Thymus (tissue), 11 donors: Measurements from ENCODE around the gene MXRA7. TPM values are rescaled to one million over a fixed set of nuclear protein-coding genes. Genes with fewer than 3 reads are reported as not detected.
"Not testable (repeated sequence)": the region's sequence is repeated elsewhere in the genome, so short reads cannot be mapped to it uniquely, and the experiment has no call there.

ENCODE experiments used
- DNase-seq, 9 donors: peaks; one replicate each; pipeline ENCODE4 v3.0.0-alpha.2; 2013; ENCODE audit warnings: low spot score in 9 of 9, low read depth in 6 of 9, missing footprints in 1 of 9
- H3K27ac ChIP-seq, 2 donors: one replicate each; pipeline ENCODE4 v1.5.1; 2013; ENCODE audit warnings: control low read depth in 1 of 2, low read depth in 1 of 2, low read length in 1 of 2, mild to moderate bottlenecking in 1 of 2, moderate library complexity in 1 of 2
- H3K27me3 ChIP-seq, 2 donors: one replicate each; pipeline ENCODE4 v1.5.1; 2013; ENCODE audit warnings: low read length in 1 of 2; ENCODE audit not compliant: control insufficient read depth in 2 of 2, insufficient read depth in 1 of 2
- H3K36me3 ChIP-seq, 2 donors: one replicate each; pipeline ENCODE4 v1.5.1; 2013; ENCODE audit warnings: low read length in 1 of 2, mild to moderate bottlenecking in 1 of 2, moderate library complexity in 1 of 2; ENCODE audit not compliant: control insufficient read depth in 2 of 2, insufficient read depth in 2 of 2
- H3K4me1 ChIP-seq, 2 donors: one replicate each; pipeline ENCODE4 v1.5.1; 2013; ENCODE audit warnings: low read length in 2 of 2; ENCODE audit not compliant: control insufficient read depth in 2 of 2, insufficient read depth in 2 of 2
- H3K4me3 ChIP-seq, 2 donors: one replicate each; pipeline ENCODE4 v1.5.1; 2013; ENCODE audit warnings: low read length in 2 of 2, control low read depth in 1 of 2, mild to moderate bottlenecking in 1 of 2
- H3K9me3 ChIP-seq, 2 donors: one replicate each; pipeline ENCODE4 v1.5.1; 2013; ENCODE audit warnings: low read length in 1 of 2, mild to moderate bottlenecking in 1 of 2; ENCODE audit not compliant: control insufficient read depth in 2 of 2, insufficient read depth in 1 of 2
- WGBS: extraction: QIAGEN DNeasy Blood & Tissue Kit; methylation state at CpG from one replicate; pipeline ENCODE4 v1.1.7; 2013; 5-methylcytosine and 5-hydroxymethylcytosine counted together
- polyA plus RNA-seq: library from polyadenylated mRNA; stranded (reverse); fragments of 200-250 nt; gene quantifications from one replicate; pipeline ENCODE4 v1.2.3, GENCODE V29; 2013
- total RNA-seq: library from RNA; stranded (reverse); fragments of 120-200 nt; gene quantifications from one replicate; pipeline ENCODE4 v1.2.4, GENCODE V29; 2013
- donor health status: healthy.

Gene MXRA7
- total and polyA plus RNA-seq, 2 donors, result 24.6 to 47.1 TPM

DNA sequence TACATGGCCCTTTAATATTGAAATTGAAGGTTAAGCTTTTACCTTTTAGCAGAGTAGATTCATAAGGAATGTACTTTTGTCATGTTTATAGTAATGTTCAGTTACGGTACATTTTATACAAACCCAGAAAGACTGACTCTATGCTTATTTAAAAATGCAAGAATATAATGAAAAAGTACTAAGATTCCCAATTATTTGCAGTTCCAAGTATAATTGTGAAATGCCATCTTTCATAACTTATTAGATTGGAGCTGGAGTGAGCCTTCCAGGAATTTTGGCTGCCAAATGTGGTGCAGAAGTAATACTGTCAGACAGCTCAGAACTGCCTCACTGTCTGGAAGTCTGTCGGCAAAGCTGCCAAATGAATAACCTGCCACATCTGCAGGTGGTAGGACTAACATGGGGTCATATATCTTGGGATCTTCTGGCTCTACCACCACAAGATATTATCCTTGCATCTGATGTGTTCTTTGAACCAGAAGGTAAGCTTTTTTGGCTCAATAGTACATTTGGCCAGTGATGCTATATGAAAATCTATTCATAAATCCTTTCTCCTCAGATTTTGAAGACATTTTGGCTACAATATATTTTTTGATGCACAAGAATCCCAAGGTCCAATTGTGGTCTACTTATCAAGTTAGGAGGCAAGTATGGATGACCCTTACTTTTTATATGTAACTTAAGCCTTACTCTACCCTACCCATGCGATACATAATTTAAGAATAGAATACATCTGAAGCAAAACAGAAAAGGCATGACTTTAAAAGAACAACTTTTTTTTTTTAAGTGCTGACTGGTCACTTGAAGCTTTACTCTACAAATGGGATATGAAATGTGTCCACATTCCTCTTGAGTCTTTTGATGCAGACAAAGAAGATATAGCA lies 22.2 kb upstream of the MXRA7 start:
- no peak for DNase-seq
- H3K27me3 ChIP-seq, result no peaks in the 10 kb centered on the region
- whole genome bisulfite sequencing, result 93% methylated on average over 3 of the region's 3 CpGs
- H3K9me3 ChIP-seq, result peaks cover 0 to 6% of the 10 kb centered on the region in 2 donors
- H3K36me3 ChIP-seq, result peaks cover 17 to 67% of the 10 kb centered on the region in 2 donors
- H3K4me3 ChIP-seq, result no peak overlapping the region
- no peak overlapping the region for H3K27ac ChIP-seq
- peaks cover 13 to 19% of the 10 kb centered on the region in 2 donors for H3K4me1 ChIP-seq

- H3K27ac ChIP-seq, DNase-seq, H3K9me3 ChIP-seq, H3K4me3 ChIP-seq, H3K27me3 ChIP-seq: not testable (repeated sequence)
- peaks cover 19 to 67% of the 10 kb centered on the region in 2 donors for H3K36me3 ChIP-seq
- 96% methylated on average over 13 of the region's 13 CpGs for WGBS
- H3K4me1 ChIP-seq, result peaks cover 21 to 28% of the 10 kb centered on the region in 2 donors
Observed at GRCh38 chr17:76731800-76732733, 21.3 kb upstream of the MXRA7 start.

DNA sequence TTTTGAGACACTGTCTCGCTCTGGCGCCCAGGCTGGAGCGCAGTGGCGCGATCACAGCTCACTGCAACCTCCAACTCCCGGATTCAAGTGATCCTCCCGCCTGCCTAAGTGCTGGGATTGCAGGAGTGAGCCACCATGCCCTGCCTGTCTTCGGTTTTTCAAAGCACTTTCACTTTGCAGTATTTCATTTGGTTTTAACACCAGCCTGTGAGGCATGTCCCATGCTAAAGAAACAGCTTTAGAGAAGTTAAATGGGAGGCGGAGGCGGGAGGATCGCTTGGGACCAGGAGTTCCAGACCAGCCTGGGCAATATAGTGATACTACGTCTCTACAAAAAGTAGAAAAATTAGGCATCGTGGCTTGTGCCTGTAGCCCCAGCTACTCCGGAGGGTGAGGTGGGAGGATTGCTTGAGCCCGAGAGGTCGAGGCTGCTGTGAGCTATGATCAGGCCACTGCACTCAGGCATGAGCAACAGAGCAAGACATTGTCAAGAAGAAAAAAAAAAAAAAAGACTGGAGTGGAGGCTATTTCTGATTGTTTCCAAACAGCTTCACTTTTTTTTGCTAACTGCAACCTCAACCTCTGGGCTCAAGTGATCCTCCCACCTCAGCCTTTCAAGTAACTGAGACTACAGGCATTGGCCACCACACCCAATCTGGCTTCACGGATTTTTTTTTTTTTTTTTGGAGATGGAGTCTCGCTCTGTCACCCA lies 17.1 kb upstream of the MXRA7 start:
- Histone ChIP-seq H3K9me3 (no peaks in the 10 kb centered on the region), H3K27me3 (no peaks in the 10 kb centered on the region), H3K4me1 (peaks cover 17 to 32% of the 10 kb centered on the region in 2 donors), H3K27ac (peak overlapping the region; percentile 99 to 100), H3K4me3 (peak overlapping the region; percentile 59 to 99), H3K36me3 (peaks cover 30 to 50% of the 10 kb centered on the region in 2 donors)
- DNase-seq, result peak in 1 of 9 donors; percentile 46
- WGBS, result 78% methylated on average over 18 of the region's 18 CpGs

- Histone ChIP-seq H3K4me1 (peaks cover 17 to 31% of the 10 kb centered on the region in 2 donors), H3K9me3 (no peaks in the 10 kb centered on the region)
- WGBS, result 2% methylated on average over 71 of the region's 71 CpGs
Observed at GRCh38 chr17:76726776-76727718, 16.3 kb upstream of the MXRA7 start, which contains the start of gene METTL23. Gene METTL23, plus strand, starts transcription at chr17:76726839. Its CDS starts 2,872 bp downstream, at chr17:76729711.

DNA sequence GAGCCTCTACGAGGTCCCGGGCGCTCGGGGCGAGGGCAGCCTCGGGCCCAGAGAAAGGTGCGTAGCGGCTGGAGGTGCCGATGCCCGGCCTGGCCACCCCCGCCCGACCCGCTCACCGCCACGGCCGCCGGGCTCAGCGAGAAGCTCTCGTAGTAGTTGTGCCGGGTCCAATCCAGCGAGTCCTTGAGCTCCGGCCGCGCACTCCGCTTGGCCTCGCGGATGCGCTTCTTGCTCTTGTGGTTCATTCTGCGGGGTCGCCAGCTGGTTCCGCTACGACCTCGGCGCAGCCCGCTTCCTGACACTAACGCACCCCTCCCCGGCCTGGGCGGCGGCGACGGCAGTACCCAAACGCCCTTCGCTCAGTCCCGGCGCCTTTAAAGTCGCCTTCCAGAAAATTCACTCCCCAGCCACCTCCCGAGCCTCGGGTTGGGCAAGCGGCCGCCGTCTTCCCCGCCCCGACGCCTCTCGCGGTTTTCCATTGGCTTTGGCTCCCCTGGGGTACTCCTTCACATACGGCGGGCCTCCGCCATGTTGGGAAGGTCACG lies 15.5 kb upstream of the MXRA7 start, which contains the start of gene JMJD6:
Gene JMJD6 (minus strand): TSS at position 376 of the 545 bp plus-strand sequence. CDS start 131 bp downstream, at position 245.
- H3K27ac ChIP-seq, result peak within 1 kb of the TSS; percentile 99 to 100
- no peaks in the 10 kb centered on the region for H3K9me3 ChIP-seq
- peaks cover 17 to 31% of the 10 kb centered on the region in 2 donors for H3K4me1 ChIP-seq
- under 1% methylated on average over 60 of the region's 60 CpGs for WGBS
- peak; percentile 81 to 96 (median 90) for DNase-seq
- peaks cover 34 to 46% of the 10 kb centered on the region in 2 donors for H3K36me3 ChIP-seq
- H3K4me3 ChIP-seq, result peak within 1 kb of the TSS; percentile 59 to 99
- no peaks in the 10 kb centered on the region for H3K27me3 ChIP-seq

More at GRCh38 chr17:76726776-76727718, 16.3 kb upstream of the MXRA7 start, which contains the start of gene METTL23:
- Histone ChIP-seq H3K27ac (peak within 1 kb of the TSS; percentile 99 to 100), H3K36me3 (peaks cover 33 to 46% of the 10 kb centered on the region in 2 donors), H3K4me3 (peak within 1 kb of the TSS; percentile 59 to 99), H3K27me3 (no peaks in the 10 kb centered on the region)
- peak in 4 of 9 donors; percentile 43 to 82 (median 74) for DNase-seq

DNA sequence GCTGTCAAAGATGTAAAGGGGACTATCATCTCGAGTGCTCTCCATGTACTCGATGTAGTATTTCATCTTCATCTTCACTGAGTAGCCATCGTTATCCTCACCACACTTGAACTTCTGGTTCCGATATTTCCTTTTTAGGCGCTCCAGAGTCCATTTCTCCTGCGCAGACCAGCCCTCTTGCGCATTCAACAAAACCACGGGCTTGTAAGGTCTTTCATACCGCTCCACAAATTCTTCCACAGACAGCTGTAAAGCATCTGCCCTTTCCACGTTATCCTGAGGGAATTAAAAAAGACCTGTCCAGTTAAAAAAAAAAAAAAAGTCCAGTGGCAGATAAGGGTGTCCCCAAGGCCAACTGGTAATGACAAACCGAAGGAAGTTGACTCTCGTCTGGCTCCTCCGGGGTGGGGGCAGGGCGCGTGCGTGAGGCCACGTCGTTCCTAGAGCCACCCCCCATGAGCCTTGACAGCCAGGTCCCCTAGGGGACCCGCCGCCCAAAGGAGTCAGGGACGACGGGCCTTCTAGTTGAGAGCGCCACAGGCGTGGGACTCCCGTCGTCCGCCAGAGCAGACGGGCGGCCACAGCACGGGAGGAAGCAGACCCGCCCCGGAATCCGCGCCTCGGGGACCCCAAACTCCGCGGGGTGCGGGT lies 14.9 kb upstream of the MXRA7 start:
- H3K4me3 ChIP-seq, result peak overlapping the region; percentile 59 to 99
- peak in 2 of 9 donors; percentile 58 to 77 for DNase-seq
- H3K36me3 ChIP-seq, result peaks cover 36 to 47% of the 10 kb centered on the region in 2 donors
- H3K27ac ChIP-seq, result peak overlapping the region; percentile 99 to 100
- H3K9me3 ChIP-seq, result no peaks in the 10 kb centered on the region
- H3K27me3 ChIP-seq, result no peaks in the 10 kb centered on the region
- H3K4me1 ChIP-seq, result peaks cover 17 to 31% of the 10 kb centered on the region in 2 donors
- 11% methylated on average over 38 of the region's 38 CpGs for WGBS

DNA sequence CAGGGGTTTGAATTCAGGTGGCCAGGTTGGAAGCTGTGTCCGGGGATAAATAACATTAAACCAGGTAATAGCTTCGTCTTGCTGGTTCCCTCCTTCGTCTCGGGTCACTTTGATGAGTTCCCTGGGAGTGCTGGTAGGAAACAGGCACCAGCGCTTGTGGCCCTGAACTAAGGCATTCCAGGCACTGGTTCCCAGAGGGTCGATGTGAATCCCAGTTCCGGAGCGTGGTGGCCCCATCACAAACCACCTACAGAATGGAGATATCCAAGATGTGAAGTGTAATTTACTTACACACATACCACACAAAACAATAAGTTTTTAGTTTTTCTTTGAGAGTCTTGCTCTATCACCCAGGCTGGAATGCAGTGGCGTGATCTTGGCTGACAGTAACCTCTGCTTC lies 13.0 kb upstream of the MXRA7 start:
- Histone ChIP-seq H3K36me3 (peaks cover 52 to 55% of the 10 kb centered on the region in 2 donors), H3K4me3 (no peak overlapping the region), H3K27ac (no peak overlapping the region), H3K4me1 (peaks cover 17 to 27% of the 10 kb centered on the region in 2 donors), H3K9me3 (no peaks in the 10 kb centered on the region), H3K27me3 (no peaks in the 10 kb centered on the region)
- DNase-seq, result no peak
- WGBS, result over 99% methylated on average over 9 of the region's 9 CpGs
